HG03575 (cell line): ENCODE data around the gene ENOSF1.
"Not testable (repeated sequence)": the region's sequence is repeated elsewhere in the genome, so short reads cannot be mapped to it uniquely, and the experiment has no call there.

Experiments used
- ATAC-seq: cut with Tn5 transposase; IDR thresholded peaks from one replicate; pipeline ENCODE4 v1.9.1; 2021; ENCODE audit not compliant: unreplicated experiment, insufficient number of reproducible peaks, low FRiP score; ENCODE audit errors: extremely low read depth

ENOSF1 gene, protein sequence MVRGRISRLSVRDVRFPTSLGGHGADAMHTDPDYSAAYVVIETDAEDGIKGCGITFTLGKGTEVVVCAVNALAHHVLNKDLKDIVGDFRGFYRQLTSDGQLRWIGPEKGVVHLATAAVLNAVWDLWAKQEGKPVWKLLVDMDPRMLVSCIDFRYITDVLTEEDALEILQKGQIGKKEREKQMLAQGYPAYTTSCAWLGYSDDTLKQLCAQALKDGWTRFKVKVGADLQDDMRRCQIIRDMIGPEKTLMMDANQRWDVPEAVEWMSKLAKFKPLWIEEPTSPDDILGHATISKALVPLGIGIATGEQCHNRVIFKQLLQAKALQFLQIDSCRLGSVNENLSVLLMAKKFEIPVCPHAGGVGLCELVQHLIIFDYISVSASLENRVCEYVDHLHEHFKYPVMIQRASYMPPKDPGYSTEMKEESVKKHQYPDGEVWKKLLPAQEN

DNA sequence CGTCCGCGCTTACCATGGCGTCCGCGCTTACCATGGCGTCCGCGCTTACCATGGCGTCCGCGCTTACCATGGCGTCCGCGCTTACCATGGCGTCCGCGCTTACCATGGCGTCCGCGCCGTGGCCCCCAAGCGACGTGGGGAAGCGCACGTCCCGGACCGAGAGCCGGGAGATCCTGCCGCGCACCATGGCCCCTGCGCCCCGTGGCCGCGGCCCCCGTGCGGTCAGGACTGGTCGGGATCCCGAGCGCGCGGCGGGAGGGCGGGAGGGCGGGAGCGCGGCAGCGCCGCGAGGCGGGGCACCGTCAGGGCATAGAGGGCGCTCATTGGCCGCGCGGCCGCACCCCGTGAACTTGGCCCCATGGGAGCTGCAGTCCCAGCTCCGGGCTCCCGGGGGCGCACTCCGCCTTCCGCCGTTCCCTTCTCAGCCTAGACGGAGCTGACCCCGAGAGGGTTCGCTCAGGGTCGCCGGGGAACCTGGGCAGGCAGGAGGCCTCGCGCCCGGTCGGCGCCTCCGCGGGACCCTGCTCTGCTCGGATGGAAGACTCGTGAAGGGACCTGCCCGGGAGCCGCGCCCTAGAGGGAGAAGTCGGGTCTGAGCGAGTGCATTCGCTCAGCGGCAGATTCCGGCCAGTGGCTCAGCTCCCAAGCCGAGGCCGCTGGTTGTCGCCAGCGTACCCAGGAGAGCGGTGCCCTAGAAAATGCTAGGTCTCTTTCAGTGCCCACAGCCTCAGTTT, at the start of gene ENOSF1:
ENOSF1 (minus strand) TSS at position 230 of the 734 bp plus-strand sequence; CDS start at position 187, 43 bp downstream.
- ATAC-seq = no peak

DNA sequence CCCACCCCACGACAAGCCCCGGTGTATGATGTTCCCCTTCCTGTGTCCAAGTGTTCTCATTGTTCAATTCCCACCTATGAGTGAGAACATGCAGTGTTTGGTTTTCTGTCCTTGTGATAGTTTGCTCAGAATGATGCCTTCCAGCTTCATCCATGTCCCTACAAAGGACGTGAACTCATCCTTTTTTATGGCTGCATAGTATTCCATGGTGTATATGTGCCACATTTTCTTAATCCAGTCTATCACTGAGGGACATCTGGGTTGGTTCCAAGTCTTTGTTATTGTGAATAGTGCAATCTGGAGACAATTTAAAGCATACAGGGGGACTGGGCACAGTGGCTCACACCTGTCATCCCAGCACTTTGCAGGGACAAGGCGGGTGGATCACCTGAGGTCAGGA, 47.4 kb upstream of the ENOSF1 start:
- ATAC-seq = not testable (repeated sequence)

DNA sequence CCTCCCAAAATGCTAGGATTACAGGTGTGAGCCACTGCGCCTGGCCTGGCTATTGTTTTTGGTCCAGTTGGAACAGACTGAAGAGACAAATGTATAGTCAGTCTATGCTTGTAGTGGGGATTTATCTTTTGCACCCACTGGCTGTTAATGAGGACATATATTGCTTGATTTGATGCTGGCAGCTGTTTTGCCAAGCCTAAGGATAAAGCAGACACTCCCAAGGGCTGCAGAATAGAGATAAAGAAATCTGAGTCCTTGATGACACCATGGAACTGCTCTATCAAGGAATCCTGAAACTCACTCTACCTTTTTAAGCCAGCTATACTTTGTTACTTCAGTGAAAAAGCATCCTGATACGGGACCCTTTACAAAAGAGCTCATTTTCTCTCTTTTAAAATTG, 43.1 kb upstream of the ENOSF1 start:
- no peak for ATAC-seq

DNA sequence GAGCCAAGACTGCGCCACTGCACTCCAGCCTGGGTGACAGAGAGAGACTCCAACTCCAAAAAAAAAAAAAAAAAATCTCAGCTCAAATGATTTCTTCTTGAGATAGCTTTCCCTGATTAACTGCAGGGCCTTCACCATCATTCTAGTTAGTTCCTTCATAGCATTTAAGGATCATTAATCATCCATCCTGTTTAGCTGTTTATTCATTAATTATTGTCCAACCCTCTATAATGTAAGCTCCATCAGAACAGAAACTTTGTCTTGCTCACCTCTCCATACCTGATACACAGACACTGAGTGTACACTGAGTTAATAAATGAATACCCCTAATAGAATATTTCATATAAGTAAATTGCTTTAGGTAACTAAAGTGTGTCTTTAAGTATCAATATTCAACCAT, 42.2 kb upstream of the ENOSF1 start:
- ATAC-seq = no peak

DNA sequence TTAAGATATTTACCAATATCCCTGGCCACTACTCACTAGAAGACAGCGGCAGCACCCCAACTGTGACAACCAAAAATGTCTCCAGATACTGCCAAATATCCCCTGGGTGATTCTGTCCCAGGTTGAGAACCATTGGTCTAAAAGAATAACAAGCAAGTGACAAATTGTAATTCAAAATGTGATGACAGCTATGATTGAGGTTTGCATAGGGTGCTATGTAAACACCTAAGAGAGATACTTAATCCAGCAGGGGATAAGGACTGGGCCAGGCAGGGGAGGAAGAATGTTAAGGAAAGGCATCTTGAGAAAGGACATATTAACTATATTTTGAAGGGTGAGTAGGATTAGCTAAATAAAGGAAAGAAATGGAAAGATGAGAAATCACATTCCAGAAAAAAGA, 38.0 kb upstream of the ENOSF1 start:
- no peak for ATAC-seq

DNA sequence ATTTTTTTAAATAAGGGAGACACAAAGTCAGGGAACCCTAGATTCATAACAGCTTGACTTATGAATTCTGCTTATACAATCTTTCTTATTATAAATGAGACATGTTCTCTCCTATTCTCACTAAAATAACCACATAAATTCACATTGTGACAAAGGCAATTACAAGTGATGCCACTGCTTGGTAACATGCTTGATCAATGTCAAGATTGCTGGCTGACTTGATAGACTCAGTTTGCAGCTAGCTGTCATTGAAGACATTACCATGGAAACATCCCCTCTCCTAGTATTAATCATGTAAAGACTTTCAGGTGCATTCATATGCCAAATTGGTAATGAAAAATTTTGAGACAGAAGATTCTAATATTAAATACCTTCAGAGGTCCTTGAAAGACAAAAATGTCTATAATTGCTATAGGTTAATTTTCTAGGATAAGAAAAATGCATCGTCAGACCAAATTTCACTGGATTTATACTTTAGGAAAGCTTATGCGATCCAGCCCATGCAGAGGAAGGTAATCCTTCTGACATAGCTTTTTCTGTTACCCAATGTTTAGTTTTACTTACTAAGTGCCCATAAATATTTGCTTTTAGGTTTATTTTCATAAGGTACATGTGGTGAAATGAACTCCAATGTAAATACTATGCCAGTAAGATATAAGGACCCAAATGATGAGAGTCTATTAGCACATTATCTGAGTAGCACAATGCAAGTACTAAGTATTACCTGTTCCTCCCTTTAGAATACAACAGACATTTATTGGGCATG, 32.6 kb upstream of the ENOSF1 start:
- ATAC-seq = no peak

DNA sequence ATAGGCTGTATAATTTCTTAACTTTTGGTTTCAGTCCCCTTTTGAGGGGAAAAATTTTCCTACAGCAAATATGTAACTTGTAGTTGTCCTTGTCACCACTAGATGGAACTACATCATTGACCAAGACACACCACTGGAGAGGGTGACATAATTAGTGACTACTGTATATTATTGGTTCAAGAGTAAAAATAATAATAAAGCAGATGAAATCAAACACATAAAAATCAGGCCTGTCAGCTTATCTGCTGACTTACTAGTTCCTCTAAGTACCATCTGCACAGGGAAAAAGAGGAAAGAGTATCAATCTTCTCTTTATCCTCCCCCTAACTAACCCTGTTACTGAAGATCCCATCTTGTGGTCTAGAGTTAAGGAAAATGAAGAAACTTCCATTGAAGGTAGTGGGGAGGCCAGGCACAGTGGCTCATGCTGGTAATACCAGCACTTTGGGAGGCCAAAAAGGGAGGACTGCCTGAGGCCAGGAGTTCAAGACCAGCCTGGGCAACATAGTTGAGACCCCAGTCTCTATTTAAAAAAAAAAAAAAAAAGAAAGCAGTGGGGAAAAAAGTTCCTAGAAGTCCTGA, 29.6 kb upstream of the ENOSF1 start:
- peak; percentile 48 for ATAC-seq

DNA sequence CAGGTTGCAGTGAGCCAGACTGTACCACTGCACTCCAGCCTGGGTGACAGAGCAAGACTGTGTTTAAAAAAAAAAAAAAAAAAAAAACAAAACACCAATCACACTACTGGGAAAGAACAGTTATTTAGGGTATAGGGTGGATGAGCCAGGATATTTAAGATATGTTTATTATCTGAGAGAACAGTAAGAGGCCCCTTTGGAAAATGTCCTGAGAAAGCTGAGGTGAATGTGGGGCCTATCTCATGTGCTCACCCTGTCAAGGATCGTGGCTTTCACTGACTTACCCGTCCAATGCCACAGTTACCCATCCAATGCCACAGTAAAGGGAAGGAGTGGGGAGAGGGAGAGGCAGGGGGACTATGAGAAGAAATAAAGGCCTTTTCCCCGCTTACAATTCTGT, 19.9 kb upstream of the ENOSF1 start:
- ATAC-seq = no peak

DNA sequence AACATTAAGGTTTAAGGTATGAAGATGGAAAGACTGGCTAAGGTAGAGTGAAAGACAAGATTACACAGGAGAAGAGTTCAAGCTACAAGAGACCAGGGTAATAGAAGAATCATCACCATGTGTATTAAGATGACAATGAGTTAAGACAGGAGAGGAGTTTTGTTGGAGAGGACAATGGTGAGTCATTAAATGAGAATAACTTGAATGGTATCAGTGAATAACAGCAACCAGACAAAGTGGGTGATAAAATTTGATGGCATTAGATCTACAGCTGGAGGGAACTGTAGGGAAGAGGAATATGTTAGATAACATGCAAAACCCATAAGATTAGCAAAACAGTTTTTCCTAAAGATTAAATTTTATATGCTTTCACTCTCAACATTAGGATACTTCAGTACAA, 18.8 kb upstream of the ENOSF1 start:
- ATAC-seq = no peak

DNA sequence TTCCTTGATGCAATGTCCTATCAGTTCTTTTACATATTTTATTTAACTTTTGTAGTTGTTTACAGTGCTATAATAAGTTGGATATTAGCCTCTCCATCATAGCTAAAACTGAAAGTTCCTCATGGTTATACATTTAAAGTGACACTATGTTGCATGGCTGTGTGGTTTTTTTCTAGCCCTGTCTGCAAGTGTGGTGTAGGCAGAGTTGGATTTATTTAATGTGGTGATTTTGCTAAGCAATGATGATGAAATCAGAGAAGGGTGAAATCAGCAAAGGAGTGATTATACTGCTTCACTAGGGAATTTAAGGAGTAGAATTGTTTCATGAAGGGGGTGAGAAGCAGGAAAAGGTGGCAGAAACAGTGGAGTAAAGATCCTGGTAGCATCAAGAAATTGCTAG, 18.3 kb upstream of the ENOSF1 start:
- no peak for ATAC-seq

DNA sequence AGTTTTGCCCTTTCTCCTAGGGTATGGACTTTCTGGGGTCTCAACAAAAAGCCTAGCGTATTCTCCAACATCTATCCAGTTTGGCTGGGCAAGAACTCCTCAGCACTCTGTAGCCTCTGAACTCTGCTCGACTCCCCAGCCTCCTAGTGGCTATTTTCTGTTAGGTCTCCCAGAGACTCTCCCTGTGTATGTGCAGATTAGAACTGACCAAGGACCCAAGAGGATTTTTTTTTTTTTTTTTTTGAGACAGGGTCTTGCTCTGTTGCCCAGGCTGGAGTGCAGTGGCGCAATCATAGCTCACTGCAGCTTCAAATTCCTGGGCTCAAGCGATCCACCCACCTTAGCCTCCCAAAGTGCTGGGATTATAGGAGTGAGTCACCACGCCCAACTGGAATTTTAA, 17.7 kb upstream of the ENOSF1 start:
- ATAC-seq = not testable (repeated sequence)

DNA sequence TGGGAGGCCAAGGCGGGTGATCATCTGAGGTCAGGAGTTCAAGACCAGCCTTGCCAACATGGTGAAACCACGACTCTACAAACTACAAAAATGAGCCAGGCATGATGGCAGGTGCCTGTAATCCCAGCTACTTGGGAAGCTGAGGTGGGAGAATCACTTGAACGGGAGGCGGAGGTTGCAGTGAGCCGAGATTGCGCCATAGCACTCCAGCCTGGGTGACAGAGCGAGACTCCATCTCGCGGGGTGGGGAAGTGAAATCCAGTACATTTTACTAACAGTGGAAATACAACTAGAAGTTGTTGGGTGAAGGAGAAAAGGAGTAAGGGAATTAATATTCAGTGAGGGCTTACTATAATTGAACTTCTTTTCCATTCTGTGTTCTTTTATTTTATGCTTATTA, 13.2 kb upstream of the ENOSF1 start:
- ATAC-seq = no peak

DNA sequence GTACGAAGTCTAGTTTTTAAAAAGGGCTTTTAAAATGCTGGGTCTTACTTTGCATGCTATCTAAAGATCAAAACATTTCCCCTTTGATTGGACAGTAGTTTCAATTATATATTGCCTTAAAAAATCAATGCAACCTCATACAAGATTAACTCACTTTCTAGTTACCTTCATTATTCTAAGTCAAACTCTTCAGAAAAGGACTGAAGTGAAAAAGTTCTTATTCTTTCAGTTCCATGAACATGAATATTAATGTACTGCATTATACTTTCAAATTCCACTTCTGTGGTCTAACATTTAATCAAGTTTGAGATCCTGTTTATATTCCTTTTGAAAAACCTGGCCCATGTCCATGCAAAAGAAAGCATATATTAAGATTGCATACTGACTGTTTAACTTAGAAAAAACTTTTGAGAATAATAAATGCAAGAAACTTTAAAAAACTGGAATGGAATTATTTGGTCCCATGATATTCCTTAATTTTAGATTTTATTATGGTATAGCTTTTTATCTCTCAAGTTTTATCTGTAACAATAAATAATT, 11.2 kb upstream of the ENOSF1 start:
- ATAC-seq = no peak

DNA sequence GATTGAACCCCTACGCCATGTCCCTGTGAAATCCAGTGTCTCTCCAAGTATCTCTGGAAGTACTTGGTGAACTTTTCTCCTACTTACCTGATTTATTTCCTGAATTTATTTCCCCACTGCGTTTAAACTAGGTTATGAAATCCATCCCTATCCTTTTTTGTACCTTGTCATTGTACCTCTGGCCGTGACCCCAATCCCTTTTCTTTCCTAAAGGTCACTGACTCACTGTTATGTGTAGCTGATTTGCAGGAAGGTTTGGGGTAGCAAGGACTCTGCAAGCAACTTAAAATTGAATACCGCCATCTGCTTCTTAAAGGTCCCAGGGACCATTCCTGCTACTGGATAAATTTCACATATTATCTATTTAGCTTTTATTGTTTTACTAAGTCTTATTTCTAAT, 4.6 kb upstream of the ENOSF1 start:
- no peak for ATAC-seq

DNA sequence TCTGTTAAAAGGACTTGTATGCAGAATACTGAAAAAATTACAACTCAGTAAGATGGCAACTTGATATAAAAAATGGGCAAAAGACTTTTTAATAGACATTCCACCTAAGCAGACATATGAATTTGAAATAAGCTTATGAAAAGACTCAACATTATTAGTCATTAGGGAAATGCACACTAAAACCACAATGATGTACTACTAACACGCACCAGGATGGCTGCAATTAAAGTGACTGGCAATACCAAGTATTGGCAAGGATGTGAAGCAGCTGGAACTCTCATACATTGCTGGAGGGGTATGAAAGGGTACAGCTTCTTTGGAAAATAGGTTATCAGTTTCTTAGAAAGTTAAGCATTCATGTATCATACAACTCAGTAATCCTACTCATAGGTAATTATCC, 3.2 kb upstream of the ENOSF1 start:
- ATAC-seq = no peak

DNA sequence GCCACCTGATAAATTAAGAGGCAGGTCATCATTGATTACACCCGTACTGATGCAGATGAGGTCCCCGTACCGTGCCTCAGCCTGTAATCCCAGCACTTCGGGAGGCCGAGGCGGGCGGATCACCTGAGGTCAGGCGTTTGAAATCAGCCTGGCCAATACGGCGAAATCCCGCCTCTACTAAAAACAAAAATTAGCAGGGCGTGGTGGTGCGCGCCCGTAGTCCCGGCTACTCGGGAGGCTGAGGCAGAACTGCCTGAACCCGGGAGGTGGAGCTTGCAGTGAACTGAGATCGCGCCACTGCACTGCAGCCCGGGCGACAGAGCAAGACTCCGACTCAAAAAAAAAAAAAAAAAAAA, 683 bp upstream of the ENOSF1 start:
- no peak for ATAC-seq

DNA sequence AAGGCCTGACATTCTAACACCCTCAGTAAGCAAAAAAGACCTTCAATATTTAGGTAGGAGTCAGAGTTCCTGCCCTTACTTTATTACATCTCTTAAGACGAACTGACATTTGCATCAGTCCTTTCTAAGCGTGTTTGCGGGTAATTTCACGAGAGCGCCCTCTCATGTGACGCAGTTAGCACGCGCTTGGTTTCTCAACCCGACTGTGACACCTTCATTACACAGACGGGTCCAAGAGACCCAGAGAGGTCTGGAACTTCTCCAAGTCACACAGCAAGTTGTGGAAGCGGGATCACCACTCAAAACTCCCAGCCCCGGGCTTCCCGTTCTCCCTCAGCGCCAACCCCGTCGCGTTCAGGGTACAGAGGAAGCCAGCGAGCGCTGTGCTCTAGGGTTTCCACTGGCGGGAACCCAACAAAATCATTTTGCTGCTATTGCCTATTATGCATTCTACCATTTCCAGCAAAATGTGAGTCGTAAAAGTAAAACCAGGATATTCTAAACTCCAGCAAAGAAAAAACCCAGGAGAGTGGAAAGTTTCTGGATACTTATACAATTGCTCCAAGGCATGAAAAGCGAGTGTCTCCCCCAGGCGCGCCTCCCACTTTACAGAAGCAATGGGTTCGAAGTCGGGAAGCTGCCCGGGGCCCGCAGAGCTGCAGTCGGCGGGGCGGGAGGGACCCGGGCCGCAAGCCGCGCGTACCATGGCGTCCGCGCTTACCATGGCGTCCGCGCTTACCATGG, 601 bp downstream of the ENOSF1 start:
- ATAC-seq = peak; percentile 56

DNA sequence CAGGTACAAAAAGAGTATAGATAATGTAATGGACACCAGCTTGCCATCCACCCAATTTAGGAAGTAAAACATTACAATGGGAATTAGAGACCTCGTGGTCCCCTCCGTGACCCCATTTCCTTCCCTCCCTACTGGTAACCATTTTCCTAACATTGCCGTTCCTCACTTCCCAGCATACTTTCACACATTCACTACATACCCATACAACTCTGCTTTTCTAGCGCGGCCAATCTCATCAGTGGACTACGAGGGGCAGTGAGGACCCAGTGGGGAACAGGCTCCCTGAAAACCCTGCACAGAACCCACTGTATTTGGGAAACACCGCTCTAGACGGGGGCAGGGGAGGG, 1.1 kb downstream of the ENOSF1 start:
- ATAC-seq = no peak
